ENCODE data around the gene TEC.

DNA sequence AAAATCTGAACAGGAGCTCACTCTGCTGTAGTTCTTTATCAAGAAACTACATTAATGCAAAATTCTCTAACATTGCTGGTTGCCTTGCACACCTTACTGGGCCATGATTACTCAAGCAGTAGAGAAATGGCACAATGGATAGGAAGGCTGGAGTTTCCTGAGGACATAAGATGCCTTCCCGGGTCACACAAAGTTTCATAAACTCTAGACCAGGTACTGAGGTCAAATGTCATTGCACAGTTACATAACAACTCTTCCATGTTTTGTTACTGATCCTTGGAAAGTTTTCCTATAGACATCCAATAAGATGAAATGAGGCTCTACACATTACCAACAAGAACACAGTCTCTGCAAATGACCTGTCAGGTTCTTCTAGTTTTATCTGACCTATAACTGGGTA, 9.9 kb downstream of the TEC start:
- TF ChIP-seq, protein P1, sequence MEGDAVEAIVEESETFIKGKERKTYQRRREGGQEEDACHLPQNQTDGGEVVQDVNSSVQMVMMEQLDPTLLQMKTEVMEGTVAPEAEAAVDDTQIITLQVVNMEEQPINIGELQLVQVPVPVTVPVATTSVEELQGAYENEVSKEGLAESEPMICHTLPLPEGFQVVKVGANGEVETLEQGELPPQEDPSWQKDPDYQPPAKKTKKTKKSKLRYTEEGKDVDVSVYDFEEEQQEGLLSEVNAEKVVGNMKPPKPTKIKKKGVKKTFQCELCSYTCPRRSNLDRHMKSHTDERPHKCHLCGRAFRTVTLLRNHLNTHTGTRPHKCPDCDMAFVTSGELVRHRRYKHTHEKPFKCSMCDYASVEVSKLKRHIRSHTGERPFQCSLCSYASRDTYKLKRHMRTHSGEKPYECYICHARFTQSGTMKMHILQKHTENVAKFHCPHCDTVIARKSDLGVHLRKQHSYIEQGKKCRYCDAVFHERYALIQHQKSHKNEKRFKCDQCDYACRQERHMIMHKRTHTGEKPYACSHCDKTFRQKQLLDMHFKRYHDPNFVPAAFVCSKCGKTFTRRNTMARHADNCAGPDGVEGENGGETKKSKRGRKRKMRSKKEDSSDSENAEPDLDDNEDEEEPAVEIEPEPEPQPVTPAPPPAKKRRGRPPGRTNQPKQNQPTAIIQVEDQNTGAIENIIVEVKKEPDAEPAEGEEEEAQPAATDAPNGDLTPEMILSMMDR (IDR thresholded peaks at IDR 0.05), result no peak
- TF ChIP-seq POLR2A (IDR thresholded peaks at IDR 0.05), result no peak

Data from thyroid gland (tissue), 4 donors.